K562 (cell line): ENCODE measurements around the gene BNIP1. TPM values are rescaled to one million over a fixed set of nuclear protein-coding genes. Genes with fewer than 3 reads are reported as not detected.
A peak's percentile ranks its signal among the peaks of the same experiment; 100 is the strongest.

Experiments used
- CTBP1 ChIP-seq: fragments of 450-650 bp; IDR thresholded peaks from 2 replicates; pipeline ENCODE4 v1.6.1; 2016; ENCODE audit warnings: borderline replicate concordance
- DLX4 ChIP-seq: fragments of 250-450 bp; sonication (Bioruptor Pico); IDR thresholded peaks from 2 replicates; pipeline ENCODE4 v1.6.1; 2021; ENCODE audit warnings: mild to moderate bottlenecking
- HDAC2 ChIP-seq: fragments of 450-650 bp; IDR thresholded peaks from 2 replicates; pipeline ENCODE4 v1.6.1; 2016; ENCODE audit warnings: mild to moderate bottlenecking
- HNRNPUL1 ChIP-seq: fragments of 200-400 bp; formaldehyde crosslinking; IDR thresholded peaks from 2 replicates; pipeline ENCODE4 v1.6.1; 2017; ENCODE audit warnings: low read length
- NFE2L1 ChIP-seq: fragments of 450-650 bp; IDR thresholded peaks from 2 replicates; pipeline ENCODE4 v1.6.1; 2016; ENCODE audit warnings: missing genetic modification characterization, low read depth, mild to moderate bottlenecking, missing compliant biosample characterization, moderate library complexity, borderline replicate concordance
- NR1H2 ChIP-seq: sonication (generic); formaldehyde crosslinking; IDR thresholded peaks from 2 replicates; pipeline ENCODE4 v1.4.0; 2020; ENCODE audit warnings: mild to moderate bottlenecking, missing genetic modification reagents
- NRF1 ChIP-seq, 2 experiments: fragments of 450-650 bp; IDR thresholded peaks in 1 of 2; conservative IDR thresholded peaks in 1 of 2; 2 replicates each; pipeline ENCODE4 v1.6.1; 2014; ENCODE audit warnings: mild to moderate bottlenecking in 2 of 2
- POLR2A ChIP-seq: fragments of 450-650 bp; conservative IDR thresholded peaks from 2 replicates; pipeline ENCODE4 v1.6.1; 2016
- POLR2B ChIP-seq: fragments of 450-650 bp; IDR thresholded peaks from 2 replicates; pipeline ENCODE4 v1.6.1; 2018; ENCODE audit warnings: low read depth; ENCODE audit not compliant: partially characterized antibody
- RBFOX2 ChIP-seq: fragments of 200-400 bp; formaldehyde crosslinking; IDR thresholded peaks from 2 replicates; pipeline ENCODE4 v1.6.1; 2017; ENCODE audit warnings: low read depth, mild to moderate bottlenecking, low read length, moderate library complexity
- RBM39 ChIP-seq: fragments of 200-400 bp; formaldehyde crosslinking; optimal IDR thresholded peaks from 2 replicates; pipeline ENCODE3; 2018; ENCODE audit warnings: low read depth, low read length
- SMARCE1 ChIP-seq: fragments of 450-650 bp; IDR thresholded peaks from 2 replicates; pipeline ENCODE4 v1.7.1; 2016; ENCODE audit warnings: mild to moderate bottlenecking
- TRIM24 ChIP-seq, 2 experiments: fragments of 450-650 bp; IDR thresholded peaks; 2 replicates each; pipeline ENCODE4 v1.6.1; 2016
- USF1 ChIP-seq: sonication (generic); formaldehyde crosslinking; IDR thresholded peaks from 2 replicates; pipeline ENCODE4 v1.9.0; 2022; ENCODE audit warnings: mild to moderate bottlenecking, missing genetic modification reagents
- ZC3H4 ChIP-seq: sonication (generic); formaldehyde crosslinking; IDR thresholded peaks from 2 replicates; pipeline ENCODE4 v1.9.0; 2021; ENCODE audit warnings: missing genetic modification reagents, borderline replicate concordance
- ZNF133 ChIP-seq: fragments of 250-450 bp; sonication (Bioruptor Pico); IDR thresholded peaks from 2 replicates; pipeline ENCODE4 v1.4.0; 2020; ENCODE audit warnings: mild to moderate bottlenecking
- ZNF217 ChIP-seq: sonication (generic); formaldehyde crosslinking; IDR thresholded peaks from 2 replicates; pipeline ENCODE4 v1.8.0; 2022; ENCODE audit warnings: mild to moderate bottlenecking, missing genetic modification reagents
- ZNF347 ChIP-seq: fragments of 450-650 bp; formaldehyde crosslinking; IDR thresholded peaks from 2 replicates; pipeline ENCODE4 v1.4.0; 2020; ENCODE audit warnings: low read depth, mild to moderate bottlenecking, moderate library complexity
- ZNF583 ChIP-seq: fragments of 250-450 bp; sonication (Bioruptor Pico); IDR thresholded peaks from 2 replicates; pipeline ENCODE4 v1.4.0; 2020
- polyA plus RNA-seq, 8 experiments: library from polyadenylated mRNA; depleted of rRNA in 4 of 8; stranded (reverse) in 5 of 8; unstranded in 3 of 8; fragments of >200 nt; fragmentation: Nextera tagmentation in 2 of 8; fragmentation: Illumina TruSeq in 1 of 8; extraction: Ambion mirVana in 2 of 8; extraction: Trizol in 1 of 8; gene quantifications; 2 replicates each; pipeline versions ENCODE4 v1.2.1 to v1.2.3, GENCODE V29; 2011 to 2014; ENCODE audit warnings: inconsistent platforms in 1 of 8, missing spikeins in 1 of 8
- total RNA-seq, 7 experiments: library from RNA; depleted of rRNA in 6 of 7; stranded (reverse); fragments of >200 nt in 6 of 7; fragmentation: Illumina TruSeq in 2 of 7; extraction: Trizol in 2 of 7; gene quantifications; 2 replicates each; pipeline versions ENCODE4 v1.2.1 to v1.2.3, GENCODE V29; 2011 to 2021; ENCODE audit warnings: low replicate concordance in 1 of 7
- TF ChIP-seq, protein P1 (sequence below): sonication (generic); IDR thresholded peaks from 2 replicates; pipeline ENCODE4 v1.6.1; 2016
- TF ChIP-seq, protein P2 (sequence below): fragments of 250-450 bp; sonication (Bioruptor Pico); IDR thresholded peaks from 2 replicates; pipeline ENCODE4 v1.8.0; 2021; ENCODE audit warnings: mild to moderate bottlenecking, moderate library complexity

BNIP1 gene
- total and polyA plus RNA-seq, 9 of the 15 experiments (the other 6 are each of a cell fraction or from before 2014, with no cell fraction given) = 18.8 to 65.0 (median 26.2) TPM

- TF ChIP-seq ZNF217 (CRISPR knock-in tag) (no peak), NR1H2 (CRISPR knock-in tag) (peak; percentile 80; the same call in 1 of the 2 replicates), RBFOX2 (peak; percentile 76), ZC3H4 (CRISPR knock-in tag) (no peak), RBM39 (peak; percentile 43), ZNF583 (CRISPR knock-in tag) (no peak), ZNF133 (CRISPR knock-in tag) (no peak), POLR2A (peak; percentile 87), HNRNPUL1 (no peak), DLX4 (no peak), SMARCE1 (0 out of 2 replicates have a peak, but pooled peaks have one; percentile 24), ZNF347 (no peak), USF1 (CRISPR knock-in tag) (no peak), NFE2L1 (tag) (no peak), HDAC2 (peak; percentile 92), NRF1 (conservative IDR thresholded peaks at IDR 0.05 in 1 of 2, IDR thresholded peaks at IDR 0.05 in 1 of 2) (peak; percentile 77 to 83), CTBP1 (peak; percentile 97), POLR2B (peak; percentile 45), TRIM24 (IDR thresholded peaks at IDR 0.05) (peak in 1 of 2 experiments; percentile 70; a peak in 2 of 4 replicates)
- TF ChIP-seq, protein P1, sequence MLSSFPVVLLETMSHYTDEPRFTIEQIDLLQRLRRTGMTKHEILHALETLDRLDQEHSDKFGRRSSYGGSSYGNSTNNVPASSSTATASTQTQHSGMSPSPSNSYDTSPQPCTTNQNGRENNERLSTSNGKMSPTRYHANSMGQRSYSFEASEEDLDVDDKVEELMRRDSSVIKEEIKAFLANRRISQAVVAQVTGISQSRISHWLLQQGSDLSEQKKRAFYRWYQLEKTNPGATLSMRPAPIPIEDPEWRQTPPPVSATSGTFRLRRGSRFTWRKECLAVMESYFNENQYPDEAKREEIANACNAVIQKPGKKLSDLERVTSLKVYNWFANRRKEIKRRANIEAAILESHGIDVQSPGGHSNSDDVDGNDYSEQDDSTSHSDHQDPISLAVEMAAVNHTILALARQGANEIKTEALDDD = no peak; the same call in 1 of the 2 replicates
- TF ChIP-seq, protein P2, sequence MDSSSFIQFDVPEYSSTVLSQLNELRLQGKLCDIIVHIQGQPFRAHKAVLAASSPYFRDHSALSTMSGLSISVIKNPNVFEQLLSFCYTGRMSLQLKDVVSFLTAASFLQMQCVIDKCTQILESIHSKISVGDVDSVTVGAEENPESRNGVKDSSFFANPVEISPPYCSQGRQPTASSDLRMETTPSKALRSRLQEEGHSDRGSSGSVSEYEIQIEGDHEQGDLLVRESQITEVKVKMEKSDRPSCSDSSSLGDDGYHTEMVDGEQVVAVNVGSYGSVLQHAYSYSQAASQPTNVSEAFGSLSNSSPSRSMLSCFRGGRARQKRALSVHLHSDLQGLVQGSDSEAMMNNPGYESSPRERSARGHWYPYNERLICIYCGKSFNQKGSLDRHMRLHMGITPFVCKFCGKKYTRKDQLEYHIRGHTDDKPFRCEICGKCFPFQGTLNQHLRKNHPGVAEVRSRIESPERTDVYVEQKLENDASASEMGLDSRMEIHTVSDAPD = no peak
These were observed at the start of gene BNIP1 (continued) for GRCh38 chr5:173144200-173145176.
